HepG2 (cell line): ENCODE data around the gene CASD1. TPM values are rescaled to one million over a fixed set of nuclear protein-coding genes. Genes with fewer than 3 reads are reported as not detected.

ENCODE experiments used
- ATAC-seq: fragments of 200-7000 bp; cut with Tn5 transposase; 3 replicates; pipeline ENCODE4 v1.9.1; 2020; ENCODE audit warnings: mild to moderate bottlenecking, moderate library complexity
- BruUV-seq: library from RNA; stranded (reverse); fragments of 400-500 nt; replicated peaks from 2 replicates; lab custom pipeline; 2021; lab: Mats Ljungman, UMichigan
- CTCF ChIA-PET: fragments of 300-600 bp; formaldehyde crosslinking; extraction: SDS; loops from one replicate; lab custom pipeline; 2021; ENCODE audit warnings: low total read pairs, inconsistent platforms, low intra/inter-chr PET ratio; lab: Yijun Ruan, JAX
- POLR2A ChIA-PET: fragments of 350-600 bp; sonication (Branson Sonifier 250); formaldehyde crosslinking; loops from one replicate; lab custom pipeline; 2020; ENCODE audit warnings: antibody characterized with exemption, inconsistent platforms; lab: Yijun Ruan, JAX
- DNase-seq: peaks from one replicate; pipeline ENCODE4 v3.0.0-alpha.2; 2015; ENCODE audit warnings: low spot score
- FAIRE-seq: peaks from 3 replicates; lab custom pipeline; 2011; peaks lifted over from hg19 to GRCh38; lab: Jason Lieb, UNC
- H2AFZ ChIP-seq: one replicate; pipeline ENCODE4 v1.6.1; 2011; ENCODE audit warnings: low read length, inconsistent platforms
- H3K27ac ChIP-seq: fragments of 300-600 bp; 3 replicates; pipeline ENCODE4 v1.8.0; 2011; ENCODE audit warnings: mixed run types, mild to moderate bottlenecking, mixed read lengths, low read length, inconsistent platforms; ENCODE audit not compliant: insufficient read depth; ENCODE audit errors: extremely low read length
- H3K27me3 ChIP-seq, 2 experiments: fragments of 200-600 bp in 1 of 2; 2 replicates in 1 of 2; 3 replicates in 1 of 2; pipeline versions ENCODE4 v1.6.0 to v1.8.0; 2011; ENCODE audit warnings: low read length in 2 of 2, mild to moderate bottlenecking in 2 of 2, moderate library complexity in 2 of 2, inconsistent platforms in 1 of 2; ENCODE audit not compliant: insufficient read depth in 2 of 2, control insufficient read depth in 1 of 2
- H3K36me3 ChIP-seq, 2 experiments: fragments of 200-600 bp in 1 of 2; replicated peaks in 1 of 2; 2 replicates in 1 of 2; 3 replicates in 1 of 2; pipeline versions ENCODE4 v1.5.1 to v1.8.0; 2011; ENCODE audit warnings: low read length in 2 of 2, inconsistent platforms in 1 of 2; ENCODE audit not compliant: insufficient read depth in 2 of 2, control insufficient read depth in 1 of 2
- H3K4me1 ChIP-seq: 2 replicates; pipeline ENCODE4 v1.5.1; 2012; ENCODE audit warnings: low read length, inconsistent platforms; ENCODE audit not compliant: insufficient read depth
- H3K4me2 ChIP-seq: 2 replicates; pipeline ENCODE4 v1.6.0; 2011; ENCODE audit warnings: low read depth, low read length, inconsistent platforms
- H3K4me3 ChIP-seq, 3 experiments: fragments of 200-600 bp in 1 of 3; sonication (generic), shearing (Covaris generic) in 1 of 3; replicated peaks in 1 of 3; 2 replicates each; pipeline ENCODE4 v1.5.1; 2011 to 2016; ENCODE audit warnings: low read length in 3 of 3, inconsistent platforms in 2 of 3, low read depth in 2 of 3, mild to moderate bottlenecking in 2 of 3, control low read depth in 1 of 3, mixed read lengths in 1 of 3; ENCODE audit not compliant: insufficient read depth in 1 of 3
- H3K79me2 ChIP-seq: one replicate; pipeline ENCODE4 v1.6.1; 2011; ENCODE audit warnings: low read length, inconsistent platforms; ENCODE audit not compliant: insufficient read depth
- H3K9ac ChIP-seq: 2 replicates; pipeline ENCODE4 v1.6.0; 2011; ENCODE audit warnings: mild to moderate bottlenecking, low read depth, low read length, inconsistent platforms; ENCODE audit not compliant: insufficient read depth
- H3K9me3 ChIP-seq: 2 replicates; pipeline ENCODE4 v1.5.1; 2012; ENCODE audit warnings: mild to moderate bottlenecking, low read length
- H4K20me1 ChIP-seq: 2 replicates; pipeline ENCODE4 v1.6.0; 2011; ENCODE audit warnings: inconsistent platforms, mild to moderate bottlenecking, low read length, moderate library complexity; ENCODE audit not compliant: insufficient read depth
- ATF5 ChIP-seq: sonication (generic); formaldehyde crosslinking; IDR thresholded peaks from 2 replicates; pipeline ENCODE4 v1.4.0; 2020; ENCODE audit warnings: mild to moderate bottlenecking, low read depth, missing genetic modification reagents
- FOXM1 ChIP-seq: sonication (generic); formaldehyde crosslinking; IDR thresholded peaks from 2 replicates; pipeline ENCODE4 v1.5.0; 2020; ENCODE audit warnings: missing genetic modification reagents
- FUBP1 ChIP-seq: sonication (generic); formaldehyde crosslinking; IDR thresholded peaks from 2 replicates; pipeline ENCODE4 v1.5.1; 2020; ENCODE audit warnings: missing genetic modification reagents, mild to moderate bottlenecking, borderline replicate concordance
- HIC2 ChIP-seq: sonication (generic); formaldehyde crosslinking; IDR thresholded peaks from 2 replicates; pipeline ENCODE4 v1.9.0; 2022; ENCODE audit warnings: low read depth, missing genetic modification reagents
- MIXL1 ChIP-seq: IDR thresholded peaks from 2 replicates; pipeline ENCODE4 v1.6.1; 2016
- NR2F2 ChIP-seq: IDR thresholded peaks from 2 replicates; pipeline ENCODE4 v1.6.1; 2012; ENCODE audit warnings: low read depth, inconsistent platforms, borderline replicate concordance
- TGIF2 ChIP-seq: IDR thresholded peaks from 2 replicates; pipeline ENCODE4 v1.6.1; 2016; ENCODE audit warnings: control low read depth, missing compliant biosample characterization
- ZBTB3 ChIP-seq: sonication (generic); formaldehyde crosslinking; IDR thresholded peaks from 2 replicates; pipeline ENCODE4 v1.4.0; 2020; ENCODE audit warnings: low read depth, mild to moderate bottlenecking, moderate library complexity, missing genetic modification reagents, borderline replicate concordance
- ZFP41 ChIP-seq: sonication (generic); formaldehyde crosslinking; IDR thresholded peaks from 2 replicates; pipeline ENCODE4 v1.4.0; 2020; ENCODE audit warnings: mild to moderate bottlenecking, missing genetic modification reagents, borderline replicate concordance
- ZFX ChIP-seq: sonication (generic); formaldehyde crosslinking; IDR thresholded peaks from 2 replicates; pipeline ENCODE4 v1.4.0; 2020; ENCODE audit warnings: mild to moderate bottlenecking, low read depth, missing genetic modification reagents, moderate library complexity
- WGBS: methylation state at CpG from one replicate; pipeline ENCODE4 v1.1.6; 2017; ENCODE audit warnings: low lambda C conversion rate; 5-methylcytosine and 5-hydroxymethylcytosine counted together
- in situ Hi-C: cut with HindIII; loops from 2 replicates; pipeline ENCODE4 v1.10.0; 2017; ENCODE audit warnings: low pct_unique_long_range_greater_than_20kb; ENCODE audit not compliant: extremely low pct_ligation_motif_present
- intact Hi-C: fragments of 100-400 bp; cut with micrococcal nuclease; formaldehyde crosslinking; loops from one replicate; pipeline ENCODE4 v1.10.0; 2022; ENCODE audit not compliant: unreplicated experiment
- polyA plus RNA-seq, 8 experiments: library from polyadenylated mRNA; depleted of rRNA in 3 of 8; stranded (reverse) in 7 of 8; unstranded in 1 of 8; fragments of >200 nt; fragmentation: Illumina TruSeq in 4 of 8; extraction: Trizol in 4 of 8; gene quantifications; 2 replicates each; pipeline versions ENCODE4 v1.2.1 to v1.2.3, GENCODE V29; 2011 to 2016; ENCODE audit warnings: low read depth in 4 of 8, missing spikeins in 1 of 8, mixed read lengths in 1 of 8; ENCODE audit not compliant: insufficient read depth in 1 of 8
- total RNA-seq, 5 experiments: library from RNA; depleted of rRNA; stranded (reverse); fragments of >200 nt; fragmentation: Illumina TruSeq; extraction: Trizol; gene quantifications; 2 replicates each; pipeline ENCODE4 v1.2.3, GENCODE V29; 2016; ENCODE audit warnings: low read depth in 1 of 5
- TF ChIP-seq, protein P1 (sequence below): sonication (generic); formaldehyde crosslinking; IDR thresholded peaks from 2 replicates; pipeline ENCODE4 v1.4.0; 2020; ENCODE audit warnings: missing genetic modification reagents
- TF ChIP-seq, protein P2 (sequence below): sonication (generic); formaldehyde crosslinking; IDR thresholded peaks from 2 replicates; pipeline ENCODE4 v1.5.0; 2020; ENCODE audit warnings: mild to moderate bottlenecking, missing genetic modification reagents
- TF ChIP-seq, protein P3 (sequence below): sonication (generic); formaldehyde crosslinking; conservative IDR thresholded peaks from 2 replicates; pipeline ENCODE4 v1.4.0; 2020; ENCODE audit warnings: mild to moderate bottlenecking, missing genetic modification reagents, moderate library complexity

CASD1 gene
- total and polyA plus RNA-seq, 2 of the 13 experiments (the other 11 are each of a cell fraction or from before 2014, with no cell fraction given): 22.9 to 32.6 TPM

DNA sequence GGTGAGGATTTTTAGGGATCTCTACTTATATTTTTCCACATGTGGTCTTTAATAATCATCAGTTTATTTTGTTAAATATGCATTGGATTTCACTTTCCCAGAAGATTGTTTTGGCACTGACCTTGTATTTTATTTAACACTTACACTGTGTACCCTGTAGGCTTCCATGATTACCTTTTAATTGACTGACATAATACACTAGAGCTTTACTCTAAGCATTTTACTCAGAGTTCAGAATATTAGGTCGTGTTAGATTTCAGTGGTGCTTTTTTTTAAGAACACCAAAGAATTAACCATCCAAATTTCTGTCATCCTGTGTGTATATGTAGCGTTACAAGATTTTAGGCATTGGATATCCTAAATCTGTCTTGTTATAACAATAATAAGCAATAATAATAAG is 23.1 kb downstream of the CASD1 start:
- ATAC-seq (no peak), FAIRE-seq (no peak), DNase-seq (no peak)
- POLR2A ChIA-PET: no interaction called here
- CTCF ChIA-PET: no interaction called here
- Histone ChIP-seq H3K4me2 (no peak overlapping the region), H3K4me1 (no peaks in the 10 kb centered on the region), H3K9ac (no peak overlapping the region), H2AFZ (no peak overlapping the region), H3K4me3 (no peak overlapping the region), H4K20me1 (no peaks in the 10 kb centered on the region), H3K79me2 (no peaks in the 10 kb centered on the region), H3K27me3 (no peaks in the 10 kb centered on the region), H3K27ac (no peak overlapping the region), H3K36me3 (peaks cover 5 to 35% of the 10 kb centered on the region in 2 experiments; a peak in 4 of 5 replicates), H3K9me3 (no peaks in the 10 kb centered on the region)
- in situ Hi-C loops: no loop called here
- intact Hi-C loops: no loop called here
- no TSS peak for BruUV-seq
- 92% methylated on average over 2 of the region's 2 CpGs for WGBS
- TF ChIP-seq HIC2 (CRISPR knock-in tag) (no peak), MIXL1 (CRISPR knock-in tag) (no peak), ZFX (CRISPR knock-in tag) (no peak), FUBP1 (CRISPR knock-in tag) (no peak), ZBTB3 (CRISPR knock-in tag) (no peak), ZFP41 (no peak), NR2F2 (no peak), ATF5 (CRISPR knock-in tag) (no peak), TGIF2 (CRISPR knock-in tag) (no peak), FOXM1 (no peak)
- TF ChIP-seq, protein P1, sequence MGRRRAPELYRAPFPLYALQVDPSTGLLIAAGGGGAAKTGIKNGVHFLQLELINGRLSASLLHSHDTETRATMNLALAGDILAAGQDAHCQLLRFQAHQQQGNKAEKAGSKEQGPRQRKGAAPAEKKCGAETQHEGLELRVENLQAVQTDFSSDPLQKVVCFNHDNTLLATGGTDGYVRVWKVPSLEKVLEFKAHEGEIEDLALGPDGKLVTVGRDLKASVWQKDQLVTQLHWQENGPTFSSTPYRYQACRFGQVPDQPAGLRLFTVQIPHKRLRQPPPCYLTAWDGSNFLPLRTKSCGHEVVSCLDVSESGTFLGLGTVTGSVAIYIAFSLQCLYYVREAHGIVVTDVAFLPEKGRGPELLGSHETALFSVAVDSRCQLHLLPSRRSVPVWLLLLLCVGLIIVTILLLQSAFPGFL (CRISPR knock-in tag): no peak
- TF ChIP-seq, protein P2, sequence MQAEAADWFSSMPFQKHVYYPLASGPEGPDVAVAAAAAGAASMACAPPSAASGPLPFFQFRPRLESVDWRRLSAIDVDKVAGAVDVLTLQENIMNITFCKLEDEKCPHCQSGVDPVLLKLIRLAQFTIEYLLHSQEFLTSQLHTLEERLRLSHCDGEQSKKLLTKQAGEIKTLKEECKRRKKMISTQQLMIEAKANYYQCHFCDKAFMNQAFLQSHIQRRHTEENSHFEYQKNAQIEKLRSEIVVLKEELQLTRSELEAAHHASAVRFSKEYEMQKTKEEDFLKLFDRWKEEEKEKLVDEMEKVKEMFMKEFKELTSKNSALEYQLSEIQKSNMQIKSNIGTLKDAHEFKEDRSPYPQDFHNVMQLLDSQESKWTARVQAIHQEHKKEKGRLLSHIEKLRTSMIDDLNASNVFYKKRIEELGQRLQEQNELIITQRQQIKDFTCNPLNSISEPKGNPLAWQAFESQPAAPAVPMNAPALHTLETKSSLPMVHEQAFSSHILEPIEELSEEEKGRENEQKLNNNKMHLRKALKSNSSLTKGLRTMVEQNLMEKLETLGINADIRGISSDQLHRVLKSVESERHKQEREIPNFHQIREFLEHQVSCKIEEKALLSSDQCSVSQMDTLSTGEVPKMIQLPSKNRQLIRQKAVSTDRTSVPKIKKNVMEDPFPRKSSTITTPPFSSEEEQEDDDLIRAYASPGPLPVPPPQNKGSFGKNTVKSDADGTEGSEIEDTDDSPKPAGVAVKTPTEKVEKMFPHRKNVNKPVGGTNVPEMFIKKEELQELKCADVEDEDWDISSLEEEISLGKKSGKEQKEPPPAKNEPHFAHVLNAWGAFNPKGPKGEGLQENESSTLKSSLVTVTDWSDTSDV (CRISPR knock-in tag): no peak
- TF ChIP-seq, protein P3, sequence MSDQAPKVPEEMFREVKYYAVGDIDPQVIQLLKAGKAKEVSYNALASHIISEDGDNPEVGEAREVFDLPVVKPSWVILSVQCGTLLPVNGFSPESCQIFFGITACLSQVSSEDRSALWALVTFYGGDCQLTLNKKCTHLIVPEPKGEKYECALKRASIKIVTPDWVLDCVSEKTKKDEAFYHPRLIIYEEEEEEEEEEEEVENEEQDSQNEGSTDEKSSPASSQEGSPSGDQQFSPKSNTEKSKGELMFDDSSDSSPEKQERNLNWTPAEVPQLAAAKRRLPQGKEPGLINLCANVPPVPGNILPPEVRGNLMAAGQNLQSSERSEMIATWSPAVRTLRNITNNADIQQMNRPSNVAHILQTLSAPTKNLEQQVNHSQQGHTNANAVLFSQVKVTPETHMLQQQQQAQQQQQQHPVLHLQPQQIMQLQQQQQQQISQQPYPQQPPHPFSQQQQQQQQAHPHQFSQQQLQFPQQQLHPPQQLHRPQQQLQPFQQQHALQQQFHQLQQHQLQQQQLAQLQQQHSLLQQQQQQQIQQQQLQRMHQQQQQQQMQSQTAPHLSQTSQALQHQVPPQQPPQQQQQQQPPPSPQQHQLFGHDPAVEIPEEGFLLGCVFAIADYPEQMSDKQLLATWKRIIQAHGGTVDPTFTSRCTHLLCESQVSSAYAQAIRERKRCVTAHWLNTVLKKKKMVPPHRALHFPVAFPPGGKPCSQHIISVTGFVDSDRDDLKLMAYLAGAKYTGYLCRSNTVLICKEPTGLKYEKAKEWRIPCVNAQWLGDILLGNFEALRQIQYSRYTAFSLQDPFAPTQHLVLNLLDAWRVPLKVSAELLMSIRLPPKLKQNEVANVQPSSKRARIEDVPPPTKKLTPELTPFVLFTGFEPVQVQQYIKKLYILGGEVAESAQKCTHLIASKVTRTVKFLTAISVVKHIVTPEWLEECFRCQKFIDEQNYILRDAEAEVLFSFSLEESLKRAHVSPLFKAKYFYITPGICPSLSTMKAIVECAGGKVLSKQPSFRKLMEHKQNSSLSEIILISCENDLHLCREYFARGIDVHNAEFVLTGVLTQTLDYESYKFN: no peak
